NCI-H1417 treated with DMSO at 0.1 percent for 48 hours (cell line): ENCODE results near the gene MAFF.

Source experiments
- DNase-seq: peaks from one replicate; lab custom pipeline; 2025; lab: John Stamatoyannopoulos, UW

The MAFF gene

DNA sequence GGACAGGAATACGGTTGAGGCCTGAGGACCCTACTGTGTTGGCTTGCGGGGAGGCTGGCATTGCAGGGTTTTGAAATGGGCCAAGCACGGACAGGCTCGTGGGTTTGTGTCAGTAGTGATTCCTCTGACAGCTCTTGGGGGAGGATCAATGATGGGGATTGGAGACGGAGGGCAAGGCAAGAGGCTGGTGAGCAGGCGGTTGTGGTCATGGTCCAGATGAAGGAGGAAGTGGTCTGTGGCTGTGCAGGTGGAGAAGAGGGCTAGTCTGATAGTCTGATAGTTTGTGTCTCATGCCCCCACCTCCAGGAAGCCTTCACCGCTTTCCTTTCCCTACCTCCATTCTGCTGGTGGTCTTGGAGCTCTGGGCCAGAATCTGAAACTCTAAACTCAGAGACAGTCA, 3.0 kb downstream of the MAFF start:
- no peak for DNase-seq

DNA sequence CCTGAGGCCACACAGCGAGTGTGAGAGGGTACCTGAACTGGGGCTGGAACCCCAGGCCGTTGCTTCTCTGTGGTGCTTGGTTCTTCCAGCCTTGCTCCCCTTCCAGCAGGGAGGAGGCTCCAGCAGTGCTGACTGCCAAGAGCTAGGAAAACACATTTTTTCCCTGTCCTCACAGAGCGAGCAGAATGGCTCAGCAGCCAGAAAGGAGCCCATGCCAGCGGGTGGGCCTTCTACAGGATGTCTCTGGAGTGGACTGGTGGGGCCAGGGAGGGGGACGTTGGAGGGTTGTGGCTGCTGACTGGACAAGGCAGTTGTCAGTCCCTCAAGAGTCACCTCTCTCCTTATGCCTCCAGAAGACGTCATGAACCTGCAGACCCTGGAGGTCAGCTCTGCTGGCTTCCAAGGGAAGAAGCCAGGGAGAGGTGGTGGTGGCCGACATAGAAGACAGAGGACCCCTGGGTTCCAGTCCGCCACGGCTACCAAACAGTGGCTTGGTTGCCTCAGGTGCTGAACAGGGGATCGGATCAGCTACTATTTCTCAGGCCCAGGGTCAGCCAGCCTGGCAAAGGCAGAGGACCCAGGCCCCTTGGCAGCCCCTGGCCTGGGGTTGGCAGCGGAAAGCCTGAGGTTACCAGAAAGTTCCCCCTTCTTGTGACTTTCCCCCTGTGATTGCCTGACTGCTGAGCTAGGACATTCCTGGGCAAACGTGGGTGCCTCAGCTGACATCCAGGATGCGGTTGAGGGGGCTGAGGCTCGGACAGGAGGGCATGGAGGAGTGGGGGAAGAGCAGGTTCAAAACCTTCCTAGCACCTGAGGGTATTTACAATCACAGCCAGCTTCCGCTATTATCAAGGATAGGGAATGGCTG, 3.7 kb downstream of the MAFF start:
- no peak for DNase-seq

DNA sequence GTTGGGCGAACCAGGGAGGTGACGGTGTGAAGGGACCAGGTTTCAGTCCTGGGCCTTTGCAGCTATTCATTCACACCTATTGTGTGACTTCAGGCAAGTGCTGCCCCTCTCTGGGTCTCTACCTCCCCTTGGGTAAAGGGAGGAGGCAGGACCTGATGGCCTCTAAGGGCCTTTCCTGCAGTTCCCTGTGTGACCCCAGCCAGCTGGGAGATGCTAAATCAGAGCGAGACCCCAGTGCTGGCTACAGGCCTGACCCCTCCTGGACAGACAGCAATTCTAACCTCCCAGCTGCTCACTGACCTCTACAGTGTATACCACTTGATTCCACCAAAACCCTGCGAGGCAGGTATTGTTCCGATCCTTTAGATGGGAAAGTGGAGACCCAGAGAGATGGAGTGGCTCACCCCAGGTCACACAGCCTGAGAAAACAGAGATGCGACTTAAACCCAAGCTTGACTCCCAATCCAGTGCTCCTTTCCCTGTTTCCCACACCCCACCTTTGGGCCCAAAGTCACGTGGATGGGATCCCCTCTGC, 6.2 kb downstream of the MAFF start:
- DNase-seq, result no peak

DNA sequence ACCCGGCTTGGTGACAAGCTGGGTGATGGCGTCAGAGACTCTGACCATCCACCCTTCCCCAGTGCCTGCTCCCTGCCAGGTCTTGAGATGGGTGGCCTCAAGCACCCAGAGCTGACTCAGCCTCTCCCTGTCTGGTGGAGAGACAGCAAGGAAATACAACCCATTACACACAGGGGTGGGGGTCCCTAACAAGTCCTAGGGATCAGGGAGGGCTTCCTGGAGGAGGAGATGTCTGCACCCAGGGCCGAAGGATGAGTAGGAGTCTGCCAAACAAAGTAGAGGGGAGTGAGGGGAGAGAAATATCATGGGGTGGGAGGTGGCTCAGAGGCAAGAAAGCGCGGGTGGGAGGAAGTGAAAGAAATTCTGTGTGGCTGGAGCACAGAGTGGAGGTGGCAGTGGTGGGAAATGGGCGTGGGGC, 6.8 kb downstream of the MAFF start:
- no peak for DNase-seq

DNA sequence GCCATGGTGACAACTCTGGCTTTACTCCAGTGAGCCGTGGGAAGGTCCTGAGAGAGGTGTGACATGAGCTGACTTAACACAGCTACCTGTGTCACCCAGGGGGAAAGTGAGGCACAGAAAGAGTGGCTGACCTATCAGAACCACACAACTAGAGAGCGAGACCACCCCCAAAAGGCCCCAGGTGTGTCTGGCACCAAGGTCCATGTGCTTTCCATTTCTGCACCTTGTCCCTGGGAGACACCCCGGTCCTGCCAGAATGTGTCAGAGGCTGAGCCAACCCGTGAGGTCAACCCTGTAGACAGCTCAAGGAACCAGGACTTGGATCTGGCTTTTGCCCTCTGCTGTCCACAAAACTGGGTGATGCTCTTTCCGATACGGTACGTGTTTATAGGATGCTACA, 9.8 kb downstream of the MAFF start:
- no peak for DNase-seq

DNA sequence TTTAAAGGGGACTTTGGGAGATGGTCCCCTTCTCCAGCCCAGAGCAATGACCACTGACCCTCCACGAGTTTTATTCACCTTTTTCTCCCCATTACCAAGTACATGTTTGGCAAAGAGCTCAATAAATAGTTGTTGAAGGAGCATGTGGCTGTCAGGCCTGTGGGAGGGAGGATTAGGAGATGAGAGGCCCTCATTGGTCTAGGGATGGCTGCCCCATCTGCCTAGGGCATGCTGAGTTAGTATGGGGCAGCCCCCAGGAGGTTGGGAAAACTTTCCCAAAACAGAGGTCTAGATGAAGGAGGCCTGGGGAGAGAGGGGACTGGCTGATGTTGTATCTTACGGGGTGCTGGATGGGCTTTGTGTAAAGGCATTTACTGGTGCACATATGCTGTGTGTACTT, 10.6 kb downstream of the MAFF start:
- DNase-seq, result no peak

DNA sequence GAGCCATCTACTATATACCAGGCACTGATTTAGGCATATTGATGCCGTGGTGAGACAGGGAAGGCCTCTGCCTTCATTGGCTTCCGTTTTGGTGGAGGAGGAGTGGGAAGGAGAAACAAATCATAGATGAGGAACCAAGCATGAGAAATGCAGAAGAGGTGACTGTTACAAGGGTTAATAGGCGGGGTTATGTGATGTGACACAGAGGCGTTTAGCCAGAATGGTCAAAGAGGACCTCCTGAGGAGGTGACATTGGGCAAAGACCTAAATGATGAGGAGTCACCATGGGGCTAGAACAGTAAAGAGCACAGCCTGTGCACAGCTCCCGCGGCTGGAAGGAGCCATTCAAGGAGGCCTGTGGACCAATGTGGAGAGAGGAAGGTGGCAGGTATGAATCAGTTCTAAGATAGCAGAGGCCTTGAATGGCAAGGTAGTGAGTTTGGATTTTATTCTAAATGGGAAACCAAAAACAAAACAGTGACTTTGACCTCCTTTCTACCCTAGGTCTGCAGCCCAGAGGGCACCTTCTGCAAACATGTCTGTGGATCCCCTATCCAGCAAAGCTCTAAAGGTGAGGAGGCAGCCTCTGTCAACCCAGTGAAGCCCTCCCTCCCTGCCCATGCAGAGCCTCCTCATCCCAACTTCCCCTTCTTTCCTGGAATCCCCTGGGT, 11.7 kb downstream of the MAFF start:
- no peak for DNase-seq

DNA sequence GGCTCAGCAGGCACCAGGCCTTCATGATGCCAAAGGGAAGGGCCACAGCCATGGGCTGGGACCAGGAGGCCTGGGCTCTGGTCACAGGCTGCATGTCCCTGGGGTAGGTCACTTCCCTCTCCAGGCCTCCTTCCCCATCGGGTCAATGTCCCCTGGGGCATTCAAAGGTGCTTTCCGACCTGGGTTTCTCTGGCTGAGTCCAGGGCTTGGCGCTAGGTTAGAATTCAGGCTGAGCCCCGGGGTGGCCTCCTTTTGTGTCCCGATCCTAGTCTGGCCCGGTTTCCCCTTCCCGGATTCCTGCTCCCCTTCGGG, 12.2 kb downstream of the MAFF start:
- DNase-seq, result no peak

DNA sequence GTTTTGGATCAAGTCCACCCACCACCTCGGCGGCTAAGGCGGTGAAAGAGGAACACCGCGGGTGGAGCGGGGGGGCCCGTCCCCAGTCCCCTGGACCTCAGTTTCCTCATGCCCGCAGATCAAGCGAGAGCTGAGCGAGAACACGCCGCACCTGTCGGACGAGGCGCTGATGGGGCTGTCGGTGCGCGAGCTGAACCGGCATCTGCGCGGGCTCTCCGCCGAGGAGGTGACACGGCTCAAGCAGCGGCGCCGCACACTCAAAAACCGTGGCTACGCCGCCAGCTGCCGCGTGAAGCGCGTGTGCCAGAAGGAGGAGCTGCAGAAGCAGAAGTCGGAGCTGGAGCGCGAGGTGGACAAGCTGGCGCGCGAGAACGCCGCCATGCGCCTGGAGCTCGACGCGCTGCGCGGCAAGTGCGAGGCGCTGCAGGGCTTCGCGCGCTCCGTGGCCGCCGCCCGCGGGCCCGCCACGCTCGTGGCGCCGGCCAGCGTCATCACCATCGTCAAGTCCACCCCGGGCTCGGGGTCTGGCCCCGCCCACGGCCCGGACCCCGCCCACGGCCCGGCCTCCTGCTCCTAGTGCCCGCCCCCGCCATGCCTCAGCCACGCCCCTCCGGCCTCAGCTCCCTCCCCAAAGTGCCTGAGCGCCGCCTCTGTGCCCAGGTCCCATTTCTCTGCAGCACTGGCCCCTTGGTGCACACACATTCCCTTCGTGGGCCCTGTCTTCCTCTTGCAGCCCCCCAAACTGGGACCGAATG, 12.7 kb downstream of the MAFF start:
- DNase-seq, result no peak

DNA sequence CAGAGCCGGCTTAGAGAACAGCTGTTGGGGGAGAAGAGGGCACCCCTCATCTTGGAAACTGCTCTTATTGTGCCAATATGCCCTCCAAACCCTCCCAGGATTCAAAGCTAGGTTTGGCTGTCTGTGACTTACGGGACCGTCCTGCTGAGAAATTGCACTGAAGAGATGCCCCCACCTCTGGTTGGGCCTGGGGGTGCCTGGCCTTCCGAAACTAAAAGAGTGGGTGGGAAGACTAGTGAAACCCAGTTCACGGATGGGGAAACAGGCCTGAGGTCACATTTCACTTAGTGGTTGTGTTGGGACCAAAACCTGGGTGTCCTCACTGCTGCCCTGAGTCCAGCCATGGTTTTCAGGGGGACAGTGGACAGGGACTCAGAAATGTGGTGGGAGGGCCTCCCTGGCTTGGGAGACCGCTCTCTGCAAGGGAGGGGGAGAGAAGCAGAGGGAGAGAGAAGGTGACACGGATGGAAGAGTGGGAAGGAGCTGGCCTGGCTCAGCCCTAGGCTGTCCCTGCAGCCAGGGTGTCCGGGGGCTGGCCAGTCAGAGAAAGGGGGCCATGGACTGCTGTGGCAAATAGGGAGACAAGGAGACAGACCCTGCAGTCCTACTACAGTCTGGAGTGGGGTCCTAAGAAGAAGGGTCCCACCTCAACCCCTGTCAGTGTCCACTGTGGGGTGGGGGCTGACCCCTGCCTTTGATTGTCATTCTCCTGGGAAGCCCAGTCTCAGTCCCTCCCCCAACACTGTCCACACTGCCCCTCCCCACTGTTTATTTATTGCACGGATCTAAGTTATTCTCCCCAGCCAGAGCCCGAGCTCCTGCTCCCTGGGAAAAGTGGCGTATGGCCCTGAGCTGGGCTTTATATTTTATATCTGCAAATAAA, 13.6 kb downstream of the MAFF start:
- DNase-seq, result no peak

DNA sequence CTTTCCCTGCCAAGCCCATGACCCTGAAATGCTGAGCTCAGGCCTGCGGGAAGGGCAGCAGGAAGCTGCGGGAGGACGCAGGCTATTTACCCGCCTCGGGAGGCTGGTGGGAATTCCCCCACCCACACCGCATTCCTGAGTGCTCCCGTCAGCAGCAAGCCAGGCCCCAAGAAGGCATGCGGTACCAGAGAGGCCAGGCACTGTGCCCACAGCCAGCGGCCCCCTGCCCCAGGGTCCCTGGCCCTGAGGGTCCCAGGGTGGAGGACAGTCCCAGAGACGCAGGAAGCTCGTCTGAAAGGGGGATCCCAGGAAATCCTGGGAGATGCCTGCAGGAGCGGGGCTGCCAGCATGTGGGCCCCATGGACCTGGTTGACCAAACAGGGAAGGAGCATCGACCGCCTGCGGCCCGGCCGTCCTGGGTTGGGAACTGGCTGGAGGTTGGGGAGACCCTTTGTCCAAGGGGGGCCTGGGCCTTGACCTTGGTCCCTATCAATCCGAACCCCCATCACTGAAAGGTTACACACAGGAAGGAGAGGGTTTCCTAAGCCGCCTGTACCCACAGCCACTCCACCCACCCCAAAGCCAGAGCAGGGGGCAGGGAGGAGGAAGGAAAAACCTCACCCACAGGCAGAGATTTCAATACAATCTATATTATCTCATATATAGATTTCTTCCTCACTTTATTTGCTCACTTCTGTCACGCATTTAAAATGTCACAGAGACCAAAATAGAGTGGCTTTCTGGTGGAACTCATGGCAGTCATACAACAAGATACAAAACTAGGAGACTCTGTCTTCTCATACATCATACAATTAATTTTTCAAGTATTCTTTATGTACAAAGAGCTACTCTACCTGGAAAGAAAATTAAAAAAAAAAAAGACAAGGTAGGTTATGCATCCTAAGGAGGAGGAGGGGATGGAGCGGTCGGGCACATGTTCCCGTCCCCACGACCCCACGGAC, 17.1 kb downstream of the MAFF start:
- DNase-seq, result no peak

DNA sequence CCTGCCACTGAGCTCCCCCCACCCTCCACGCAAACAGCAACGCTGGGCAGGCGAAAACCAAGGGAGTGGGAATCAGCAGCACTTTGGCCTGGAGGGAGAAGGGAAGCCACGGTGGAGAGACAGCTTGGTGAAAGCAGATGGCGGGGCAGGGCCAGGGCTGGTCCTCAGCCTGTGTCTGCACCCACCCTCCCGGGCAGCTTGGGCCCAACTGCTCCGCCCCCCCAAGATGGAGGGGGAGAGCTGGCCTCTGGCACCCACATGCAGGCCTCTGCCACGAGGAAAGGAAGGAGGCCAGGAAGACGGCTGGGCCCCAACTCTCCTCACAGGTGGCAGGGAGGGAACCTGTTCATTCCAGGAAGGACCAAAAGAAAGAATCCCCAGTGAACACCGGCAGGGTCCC, 17.8 kb downstream of the MAFF start:
- DNase-seq, result no peak

DNA sequence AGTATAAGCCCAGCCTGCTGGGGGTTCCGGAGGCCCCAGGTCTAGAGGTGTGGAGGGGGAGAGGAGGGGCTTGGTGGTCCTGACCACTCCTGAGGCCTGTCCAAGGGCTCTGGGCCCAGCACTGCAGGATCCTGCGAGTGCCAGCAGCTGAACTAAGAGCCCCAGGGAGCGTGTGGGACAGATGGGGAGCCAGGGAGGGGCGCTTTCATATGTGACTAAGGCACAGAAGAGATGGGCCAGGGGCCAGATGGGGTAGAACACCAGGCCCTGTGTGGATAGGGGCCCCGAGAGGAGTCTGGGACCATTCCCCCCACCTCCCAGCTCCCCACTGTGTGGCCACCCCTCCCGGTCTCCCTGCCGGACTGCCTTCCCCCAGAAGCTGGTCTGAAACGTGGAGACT, 18.4 kb downstream of the MAFF start:
- no peak for DNase-seq

DNA sequence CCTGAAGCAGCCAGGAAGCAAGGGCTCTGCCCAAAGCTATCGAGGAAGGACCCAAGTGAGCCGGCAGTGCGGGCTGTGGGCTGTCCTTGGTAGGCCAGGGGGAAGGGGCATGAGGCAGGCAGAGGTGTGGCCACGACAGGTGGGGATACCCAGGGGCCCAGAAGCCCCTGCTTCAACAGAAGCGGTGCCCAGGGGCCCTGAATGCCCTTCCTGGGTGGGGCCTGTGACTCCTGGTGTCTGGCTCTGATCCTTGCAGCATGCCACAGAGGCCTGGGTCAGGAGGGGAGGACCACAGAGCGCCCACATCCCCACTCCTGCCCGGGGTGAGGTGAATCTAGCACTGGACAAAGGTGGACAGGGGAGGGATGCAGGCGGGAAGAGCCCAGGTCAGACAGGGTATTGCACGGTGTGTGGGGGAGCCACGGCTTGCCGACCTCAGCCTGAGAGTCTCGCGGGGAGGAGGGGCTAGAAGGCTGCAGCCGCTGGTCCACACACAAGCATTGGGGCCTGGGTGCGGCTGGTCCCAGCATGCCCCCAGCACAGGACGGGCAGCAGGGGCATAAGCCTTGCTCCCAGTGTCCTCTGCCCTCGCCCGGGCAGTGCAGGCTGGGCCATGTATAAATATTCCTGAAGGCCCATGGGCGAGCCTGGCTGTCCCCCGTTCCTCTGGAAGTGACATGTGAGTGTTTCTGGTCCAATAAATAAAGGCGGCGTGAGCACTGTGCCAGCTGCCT, 19.0 kb downstream of the MAFF start:
- no peak for DNase-seq

DNA sequence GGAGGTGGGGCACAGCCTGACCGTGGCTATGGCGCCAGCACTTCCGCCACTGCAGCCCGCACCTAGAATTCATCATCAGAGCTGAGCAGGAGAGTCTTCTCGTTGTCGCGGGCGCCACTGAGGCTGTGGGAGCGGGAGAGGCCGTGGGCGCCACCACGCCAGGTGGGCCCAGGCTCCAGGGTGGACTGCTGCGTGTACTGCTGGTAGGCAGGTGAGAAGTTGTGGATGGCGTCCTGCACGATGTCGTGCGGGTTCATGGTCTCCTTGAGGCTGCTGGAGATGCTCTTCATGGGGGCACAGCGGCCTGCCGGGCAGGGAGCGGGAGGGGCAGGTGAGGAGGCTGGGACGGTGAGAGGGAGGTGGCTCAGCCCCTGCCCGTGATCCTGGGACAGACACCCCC, 19.6 kb downstream of the MAFF start:
- DNase-seq, result no peak

DNA sequence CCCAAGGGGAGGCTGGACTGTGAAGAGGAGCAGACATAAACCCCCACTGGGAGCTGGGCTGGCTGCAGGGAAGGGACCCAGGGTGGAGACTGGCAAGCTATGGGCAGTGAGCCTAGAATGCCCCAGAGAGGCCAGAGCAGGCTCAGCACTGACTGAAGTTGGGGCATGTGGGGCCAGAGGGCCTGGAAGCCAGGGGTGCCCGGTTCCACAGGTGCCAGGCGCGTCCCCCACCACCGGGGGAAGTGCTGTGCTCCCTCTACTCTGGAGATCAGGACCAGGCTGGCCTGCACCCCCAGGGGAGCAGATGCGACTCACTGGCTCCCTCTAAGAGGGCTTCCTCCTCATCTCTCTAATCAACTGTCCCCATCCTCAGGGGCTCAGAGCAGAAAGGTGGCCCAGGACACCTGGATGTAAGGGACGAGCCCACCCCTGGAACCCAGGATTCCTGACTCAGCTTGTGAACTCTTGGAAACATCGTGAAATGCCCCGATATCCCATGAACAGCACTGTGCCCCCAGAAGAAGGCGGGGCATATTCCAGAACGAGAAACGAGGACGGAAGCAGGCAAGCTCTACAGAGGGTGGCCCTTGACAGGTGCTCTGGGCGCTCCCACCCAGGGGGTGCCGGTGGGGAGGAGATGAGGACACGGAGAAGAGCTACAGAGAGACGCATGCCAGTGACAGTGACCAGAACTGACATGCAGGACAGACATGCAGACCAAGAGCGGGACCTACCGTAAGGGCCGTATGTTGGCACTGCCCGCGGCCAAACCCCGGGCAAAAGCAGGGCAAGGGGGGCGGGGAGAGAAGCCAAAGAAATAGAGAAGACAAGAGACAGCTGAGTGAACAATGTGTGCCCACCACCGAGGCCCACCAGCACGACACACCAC, 20.4 kb downstream of the MAFF start:
- no peak for DNase-seq

DNA sequence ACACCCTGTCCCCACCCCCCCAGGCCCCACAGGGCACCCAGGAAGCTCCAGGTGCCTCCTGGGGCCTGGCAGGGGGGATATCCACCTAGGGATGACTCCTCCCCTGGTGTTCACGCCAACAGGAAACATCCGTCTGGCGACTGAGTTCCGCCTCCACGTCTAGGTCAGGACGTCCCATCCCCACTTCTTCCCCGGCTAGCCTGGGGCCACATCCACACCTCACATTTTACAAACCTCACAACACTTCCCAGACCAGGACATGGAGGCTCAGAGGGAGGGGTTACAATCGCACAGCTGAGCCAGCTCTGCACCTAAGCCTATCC, 21.0 kb downstream of the MAFF start:
- DNase-seq, result no peak

DNA sequence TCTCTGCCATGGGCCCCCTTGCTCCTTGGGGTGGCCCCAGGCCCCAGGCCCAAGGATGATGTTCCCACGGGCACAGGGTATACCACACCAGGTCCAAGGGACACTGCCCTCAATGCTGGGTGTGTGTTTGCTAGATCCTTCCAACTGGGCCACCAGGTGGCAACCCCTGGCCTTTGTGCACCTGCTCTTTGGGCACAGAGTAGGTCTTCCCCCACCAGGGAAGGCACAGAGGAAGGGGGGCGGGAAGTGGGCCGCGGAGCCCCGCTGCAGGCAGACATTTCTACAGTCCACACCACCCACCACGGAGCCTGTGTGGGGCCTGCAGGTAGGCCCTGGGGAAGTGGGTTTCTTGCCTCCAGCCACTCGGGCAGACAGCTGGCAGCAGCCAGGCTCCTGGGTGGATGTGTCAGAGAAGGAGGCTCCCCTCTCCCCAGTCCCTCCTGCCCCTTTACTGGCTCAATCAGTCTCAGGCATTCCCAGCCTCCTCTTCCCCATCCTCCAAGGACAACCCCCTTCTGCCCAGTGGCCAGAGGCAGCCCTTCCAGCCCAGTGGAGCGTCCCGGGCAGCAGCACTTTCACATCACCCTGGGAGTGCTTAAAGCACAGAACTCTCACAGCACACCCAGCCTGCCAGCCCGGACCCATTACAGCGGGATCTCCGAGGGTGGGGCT, 21.6 kb downstream of the MAFF start:
- no peak for DNase-seq
